GM19023 (cell line): ENCODE measurements around the gene CCDC138.

ENCODE experiments used
- ATAC-seq: cut with Tn5 transposase; IDR thresholded peaks from one replicate; pipeline ENCODE4 v1.9.1; 2021; ENCODE audit warnings: mild to moderate bottlenecking, moderate library complexity; ENCODE audit not compliant: unreplicated experiment

The CCDC138 gene

GRCh38 chr2:108894766-108895165 is 108.2 kb downstream of the CCDC138 start:
- no peak for ATAC-seq

DNA sequence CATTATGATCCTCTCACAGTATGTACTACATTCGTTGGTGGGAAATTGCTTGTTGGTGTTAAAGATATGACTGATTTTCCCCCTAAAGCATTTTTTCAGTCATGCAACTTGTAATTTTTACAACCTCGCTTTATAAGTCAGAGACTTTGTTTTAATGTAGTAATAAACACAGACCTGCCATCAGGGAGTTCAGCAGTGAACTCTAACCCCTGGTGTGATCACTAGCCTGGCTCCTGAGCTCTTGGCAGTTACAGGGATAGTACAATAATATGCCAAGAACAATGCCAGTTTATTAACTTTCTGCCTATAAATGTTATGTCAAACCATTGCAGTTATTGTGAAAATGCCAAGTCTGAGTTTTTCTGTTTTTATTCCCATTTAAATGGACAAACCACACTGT is 108.6 kb downstream of the CCDC138 start:
- no peak for ATAC-seq

GRCh38 chr2:108896741-108897140 is 110.2 kb downstream of the CCDC138 start:
- no peak for ATAC-seq

DNA sequence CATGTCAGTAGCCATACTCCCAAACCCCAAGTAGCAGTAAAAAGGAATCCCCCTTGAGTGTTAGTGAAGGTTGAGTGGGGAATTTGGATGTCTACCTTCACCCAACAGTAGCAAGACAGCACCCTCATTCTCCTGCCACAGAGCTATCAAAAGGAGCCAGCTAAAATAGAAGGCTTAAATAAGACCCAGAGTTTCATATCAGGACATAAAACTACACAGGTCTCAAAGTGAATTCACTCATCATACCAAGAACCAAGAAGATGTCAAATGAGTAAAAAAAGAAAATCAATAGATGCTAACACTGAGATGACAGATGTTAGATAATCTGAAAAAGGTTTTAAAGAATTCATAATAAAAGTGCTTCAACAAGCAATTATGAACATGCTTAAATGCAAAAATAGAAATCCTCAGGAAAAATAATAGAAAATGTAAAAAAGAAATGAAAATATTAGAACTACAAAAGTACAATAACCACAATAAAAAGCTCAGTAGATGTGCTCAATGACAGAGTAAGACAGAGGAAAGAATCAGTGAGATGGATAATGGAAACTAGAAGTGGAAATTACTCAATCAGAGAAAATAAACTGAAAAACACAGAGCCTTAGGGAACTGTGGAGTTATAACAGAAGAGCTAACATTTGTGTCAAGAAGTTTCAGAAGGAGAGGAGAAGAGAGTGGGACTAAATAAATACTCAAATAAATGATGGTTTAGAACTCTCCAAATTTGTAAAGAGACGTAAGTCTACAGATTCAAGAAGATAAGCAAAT is 111.9 kb downstream of the CCDC138 start:
- no peak for ATAC-seq

- ATAC-seq = no peak
These were observed 118.1 kb downstream of the CCDC138 start for GRCh38 chr2:108904680-108905079.

DNA sequence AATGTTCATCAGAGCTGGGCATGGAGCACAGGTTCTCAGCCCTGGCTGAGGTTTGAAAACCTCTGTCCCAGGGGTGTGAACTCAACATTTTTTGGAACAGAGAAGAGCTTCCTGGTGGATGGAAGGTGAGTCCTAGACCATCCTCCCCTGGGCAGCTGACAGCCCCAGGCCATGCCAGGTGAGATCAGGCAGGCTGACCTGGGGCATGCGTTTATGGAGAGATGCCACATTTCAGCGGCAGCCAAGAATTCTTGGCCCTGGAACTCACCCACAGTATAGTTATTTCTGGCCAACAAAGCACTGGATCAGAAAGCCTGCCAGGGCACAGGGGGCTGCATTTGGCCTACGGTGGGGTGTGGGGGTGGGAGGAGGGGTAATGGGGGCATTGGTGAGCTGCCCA is 118.6 kb downstream of the CCDC138 start:
- no peak for ATAC-seq

DNA sequence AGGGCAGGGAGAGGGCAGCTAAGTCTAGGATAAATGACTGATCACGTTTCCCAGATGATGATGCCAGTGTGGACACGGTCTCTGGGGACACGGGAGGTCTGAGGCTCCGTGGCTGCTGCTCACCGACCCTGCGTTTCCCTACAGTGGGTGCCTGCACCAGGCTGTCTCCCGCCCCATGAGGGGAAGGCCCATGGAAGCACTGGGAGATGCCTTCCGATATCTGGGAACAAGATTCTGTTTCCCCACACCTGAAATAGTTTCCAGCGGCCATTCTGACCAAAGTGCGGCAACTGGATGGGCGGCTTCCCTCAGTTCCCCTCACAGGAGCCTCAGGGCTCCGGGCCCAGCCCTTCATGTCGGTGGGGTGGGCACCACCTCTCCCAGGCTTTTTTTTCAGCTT is 119.3 kb downstream of the CCDC138 start:
- ATAC-seq = no peak

DNA sequence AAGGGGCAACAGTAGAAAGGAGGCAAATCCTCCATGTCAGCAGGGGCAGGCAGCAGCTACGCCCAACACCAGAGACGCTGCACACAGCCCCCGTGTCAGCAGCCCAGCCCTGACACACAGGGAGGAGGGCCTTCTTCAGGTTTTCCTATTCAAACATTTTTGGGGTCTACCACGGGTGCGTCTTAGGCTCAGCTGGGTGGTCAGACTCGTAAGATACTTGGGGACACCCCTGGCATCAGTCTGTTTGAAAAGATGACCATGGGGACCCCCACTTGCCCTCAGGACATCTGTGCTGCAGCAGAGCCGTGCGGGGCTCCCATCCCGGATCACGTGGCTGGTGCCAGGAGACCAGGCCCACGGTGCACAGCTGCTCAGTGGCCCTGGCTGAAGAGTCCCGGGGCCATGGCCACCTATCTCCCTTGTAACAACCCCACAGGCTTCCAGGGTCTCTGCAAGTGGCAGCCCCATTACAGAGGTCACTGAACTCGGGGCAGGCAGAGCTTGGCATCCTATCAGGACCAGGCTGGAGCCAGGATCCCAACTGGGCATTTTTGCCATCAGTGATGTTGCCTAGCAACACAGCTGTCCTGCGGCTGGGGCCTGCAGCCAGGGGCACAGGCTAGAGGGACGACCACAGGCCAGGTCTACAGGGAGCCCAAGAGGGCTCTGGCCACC is 120.0 kb downstream of the CCDC138 start:
- no peak for ATAC-seq

GRCh38 chr2:108907822-108908712 is 121.5 kb downstream of the CCDC138 start:
- no peak for ATAC-seq

DNA sequence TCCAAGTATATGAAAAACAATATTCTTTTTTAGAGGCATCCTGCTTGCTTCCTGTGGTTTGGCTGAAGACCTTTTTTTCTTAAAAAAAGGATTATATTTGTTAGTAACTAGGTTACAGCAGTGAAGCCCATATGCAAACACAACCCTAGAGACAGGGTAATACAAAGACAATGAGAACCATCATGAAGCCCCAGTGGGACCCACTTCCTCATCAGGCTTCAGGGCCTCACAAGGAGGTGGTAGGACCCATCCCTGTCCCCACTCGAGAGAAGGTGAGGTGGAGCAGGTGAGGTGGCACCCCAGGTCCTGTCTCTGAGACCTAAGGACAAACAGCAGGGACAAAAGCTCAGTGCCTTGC is 122.1 kb downstream of the CCDC138 start:
- ATAC-seq = no peak

DNA sequence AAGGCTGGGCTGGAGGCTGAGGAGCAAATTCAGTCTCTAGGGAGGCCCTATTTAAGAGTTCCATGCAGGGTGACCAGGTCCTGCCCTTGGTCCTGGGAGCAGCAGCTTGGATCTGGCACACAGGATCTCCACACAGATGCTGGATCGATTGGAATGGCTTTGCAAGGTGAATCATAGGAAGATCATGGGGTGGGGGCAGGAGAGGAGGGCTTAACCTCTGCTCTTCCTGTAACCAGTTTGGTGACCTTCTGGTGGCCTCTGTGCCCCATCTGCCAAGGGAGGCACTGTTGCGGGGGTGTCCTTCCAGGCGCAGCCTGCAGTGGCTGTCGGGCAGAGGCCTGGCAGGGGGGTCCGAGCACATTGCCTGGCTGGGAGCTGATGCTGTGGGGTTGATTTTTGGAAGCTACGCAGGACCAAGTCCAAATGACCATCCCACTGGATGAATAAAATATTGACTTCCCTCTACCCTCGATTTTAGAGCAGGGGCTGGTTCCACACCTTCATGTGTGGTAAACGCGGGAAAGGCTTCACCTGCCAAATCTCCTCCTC is 122.8 kb downstream of the CCDC138 start:
- no peak for ATAC-seq

DNA sequence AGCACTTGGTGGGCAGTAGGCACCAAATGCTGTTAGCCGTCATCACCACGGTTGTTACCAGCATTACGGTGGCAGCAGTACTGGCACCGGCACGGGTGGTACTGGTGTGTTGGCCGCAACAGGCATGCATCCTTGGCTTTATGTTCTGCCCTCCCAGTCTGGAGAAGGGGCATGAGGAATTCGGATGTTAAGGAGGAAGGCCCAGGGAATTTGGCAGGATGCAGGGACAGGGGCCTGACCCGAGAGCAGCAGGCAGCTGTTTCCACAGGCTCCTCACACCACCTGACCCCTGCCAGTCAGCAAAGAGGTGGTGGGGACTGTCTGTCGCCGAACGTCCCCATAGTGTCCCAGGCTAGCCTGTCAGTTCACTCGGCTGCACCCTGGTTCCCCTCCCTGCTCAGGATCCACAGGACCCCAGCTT is 123.5 kb downstream of the CCDC138 start:
- ATAC-seq = no peak

- ATAC-seq = no peak
These were observed 124.2 kb downstream of the CCDC138 start for GRCh38 chr2:108910541-108911396.

GRCh38 chr2:108911401-108911800 is 124.8 kb downstream of the CCDC138 start:
- no peak for ATAC-seq

- no peak for ATAC-seq
These were observed 125.4 kb downstream of the CCDC138 start for GRCh38 chr2:108911807-108912628.

GRCh38 chr2:108912629-108912902 is 126.0 kb downstream of the CCDC138 start:
- ATAC-seq = no peak

- ATAC-seq = no peak
These were observed 129.7 kb downstream of the CCDC138 start for GRCh38 chr2:108916122-108916795.

DNA sequence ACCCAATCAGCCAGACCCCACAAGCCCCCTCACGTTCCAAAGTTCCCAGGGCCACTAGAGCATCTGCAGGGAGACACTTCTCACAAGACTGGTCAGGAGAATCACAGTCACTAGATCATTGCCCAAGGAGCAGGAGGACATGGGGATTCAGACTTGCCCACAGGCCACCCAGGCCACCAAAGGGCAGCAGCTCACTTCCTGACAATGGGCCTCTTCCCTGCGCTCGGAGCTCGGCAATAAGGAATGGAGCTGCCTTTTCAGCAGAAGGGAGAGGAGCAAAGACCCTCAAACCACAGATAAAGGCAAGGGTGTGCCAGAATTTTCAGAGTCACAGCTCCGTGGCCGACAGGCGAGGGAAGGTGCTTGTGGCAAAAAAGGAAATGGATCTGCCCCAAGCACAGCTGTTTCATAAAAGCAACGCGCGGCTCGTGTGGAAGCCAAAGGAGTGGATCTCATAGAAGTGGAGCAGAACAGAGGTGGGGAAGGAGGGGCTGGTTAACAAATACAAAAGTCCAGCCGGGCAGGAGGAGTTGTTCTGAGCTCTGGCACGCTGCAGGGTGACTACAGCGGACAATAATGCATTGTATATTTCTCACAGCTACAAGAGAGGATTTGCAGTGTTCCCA is 130.3 kb downstream of the CCDC138 start:
- no peak for ATAC-seq

GRCh38 chr2:108917526-108917925 is 131.0 kb downstream of the CCDC138 start:
- ATAC-seq = no peak
